ENCODE data around the gene ETS2. TPM values are rescaled to one million over a fixed set of nuclear protein-coding genes. Genes with fewer than 3 reads are reported as not detected.

Gene ETS2
- total and polyA plus RNA-seq, 2 of the 4 experiments (the other 2 are of a cell fraction), result 21.3 to 21.7 TPM

DNA sequence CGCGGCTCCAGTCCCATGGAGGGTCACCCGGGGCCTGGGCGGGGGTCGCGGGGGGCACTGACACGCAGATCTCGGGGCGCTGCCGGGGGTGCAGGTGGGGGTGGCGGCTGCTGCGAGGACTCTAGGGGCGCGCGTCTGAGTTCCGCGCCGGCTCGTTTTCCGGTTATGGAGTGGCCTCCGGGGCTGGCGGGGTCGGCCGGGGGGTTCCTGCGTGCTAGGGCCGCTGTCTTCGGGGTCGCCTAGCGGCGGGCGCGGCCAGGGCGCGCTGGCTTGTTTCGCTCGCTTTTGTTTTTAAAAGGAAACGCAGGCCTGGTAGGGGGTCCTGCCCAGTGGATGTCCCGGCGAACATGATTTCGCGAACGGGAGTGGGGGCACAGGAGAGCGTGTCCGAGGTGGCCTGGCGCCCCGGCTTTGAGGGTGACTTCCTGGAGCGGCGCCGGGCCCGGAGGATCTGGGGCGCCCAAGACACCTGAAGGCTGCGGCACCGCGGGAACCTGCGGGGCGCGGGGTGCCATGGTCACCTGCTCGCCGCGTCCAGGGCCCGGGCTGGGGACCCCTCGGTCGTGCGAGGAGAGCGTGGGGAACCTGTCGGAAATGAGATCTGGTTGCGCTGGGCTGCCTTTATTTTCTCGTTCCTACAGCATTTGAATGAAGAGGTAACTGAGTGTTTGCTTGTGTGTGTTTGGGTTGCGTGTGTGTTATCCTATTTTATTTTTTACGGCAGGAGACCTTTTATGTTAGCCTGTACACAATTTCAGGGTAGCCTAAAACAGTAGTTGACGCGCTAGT is 618 bp downstream of the ETS2 start:
- intact Hi-C loops (cut with micrococcal nuclease), result loop anchor here (2.0 to 10.0 kb wide), 4 partner anchors 106 to 320 kb away; no protein-coding TSS in a partner anchor
- ATAC-seq (ENCODE audit: low read depth), result peak; percentile 9
- Histone ChIP-seq H2BK120ac (ENCODE audit: low read depth, low read length) (peak overlapping the region; percentile 1; the same call in 1 of the 2 replicates), H3K9ac (ENCODE audit: low read depth, low read length) (peak overlapping the region; percentile 98), H2BK15ac (ENCODE audit: low read depth, low read length) (0 out of 3 replicates have a peak overlapping the region, but pooled peaks have one; percentile 1), H3K4ac (ENCODE audit: low read depth, low read length) (peak overlapping the region; percentile 42), H3K79me1 (ENCODE audit: low read depth in 1 of 2, low read length in 2 of 2) (peaks cover 0 to 46% of the 10 kb centered on the region in 2 experiments; a peak in 2 of 4 replicates), H3K23ac (ENCODE audit: low read depth, low read length) (peak overlapping the region; percentile 81), H2AFZ (replicated peaks; ENCODE audit: low read length, poor library complexity) (peak overlapping the region; percentile 19), H3K4me2 (ENCODE audit: low read depth, low read length) (peak overlapping the region; percentile 97; the same call in 1 of the 2 replicates), H2BK20ac (ENCODE audit: low read depth, low read length) (no peak overlapping the region), H2BK5ac (ENCODE audit: low read depth, low read length, poor library complexity, severe bottlenecking) (peak overlapping the region; percentile 28), H3K4me3 (ENCODE audit: insufficient read depth, low read depth, low read length) (peak overlapping the region; percentile 95), H2AK9ac (replicated peaks; ENCODE audit: low read depth, low read length, poor library complexity) (peak overlapping the region; percentile 13), H4K91ac (ENCODE audit: insufficient read depth, low read depth, low read length) (peak overlapping the region; percentile 59; the same call in 1 of the 2 replicates), H3K9me3 (ENCODE audit: control insufficient read depth, insufficient read depth, low read length) (no peaks in the 10 kb centered on the region), H3K27me3 (ENCODE audit: control insufficient read depth, insufficient read depth, low read length) (no peaks in the 10 kb centered on the region), H3K9me1 (ENCODE audit: insufficient read depth, low read length) (peaks cover 20% of the 10 kb centered on the region), H3K27ac (ENCODE audit: insufficient read depth, low read length) (peak overlapping the region; percentile 91), H4K5ac (ENCODE audit: low read depth, low read length) (peak overlapping the region; percentile 27; the same call in 1 of the 2 replicates), H2AK5ac (ENCODE audit: low read depth, low read length) (no peak overlapping the region), H3K36me3 (ENCODE audit: control insufficient read depth, insufficient read depth, low read length) (peaks cover 20% of the 10 kb centered on the region), H3K14ac (replicated peaks; ENCODE audit: low read depth, low read length) (peak overlapping the region; percentile 79), H4K8ac (ENCODE audit: low read depth in 2 of 2, low read length in 2 of 2) (peak overlapping the region; percentile 7 to 15; a peak in 1 of 4 replicates), H3K18ac (ENCODE audit: low read depth, low read length) (peak overlapping the region; percentile 88), H4K20me1 (ENCODE audit: insufficient read depth, low read length) (peaks cover 51% of the 10 kb centered on the region), H3K56ac (ENCODE audit: extremely low read depth, insufficient read depth, low read length) (peak overlapping the region; percentile 84), H3K4me1 (ENCODE audit: control insufficient read depth, insufficient read depth, low read length) (peaks cover 31% of the 10 kb centered on the region)
- BruUV-seq (replicated peaks), result no TSS peak
- no peak for DNase-seq
- ChIA-PET POLR2A (ENCODE audit: unreplicated experiment) (interaction anchor here (0.5 to 1.0 kb wide), 3 partner anchors 159 to 306 kb away, joined by 3 to 12 read pairs (median 12); no protein-coding TSS in a partner anchor), CTCF (interaction anchor here (0.5 to 1.2 kb wide), 3 partner anchors 26 to 246 kb away, joined by 3 to 6 read pairs (median 4); no protein-coding TSS in a partner anchor)
- TF ChIP-seq RAD21 (IDR thresholded peaks at IDR 0.05; ENCODE audit: low read length) (no peak), CHD1 (IDR thresholded peaks at IDR 0.05; ENCODE audit: low read depth, low read length) (no peak; the same call in 1 of the 2 replicates), MAZ (IDR thresholded peaks at IDR 0.05; ENCODE audit: borderline replicate concordance, low read depth, low read length) (no peak), MXI1 (IDR thresholded peaks at IDR 0.05; ENCODE audit: borderline replicate concordance, low read depth, low read length) (no peak)
- TF ChIP-seq, protein P1, sequence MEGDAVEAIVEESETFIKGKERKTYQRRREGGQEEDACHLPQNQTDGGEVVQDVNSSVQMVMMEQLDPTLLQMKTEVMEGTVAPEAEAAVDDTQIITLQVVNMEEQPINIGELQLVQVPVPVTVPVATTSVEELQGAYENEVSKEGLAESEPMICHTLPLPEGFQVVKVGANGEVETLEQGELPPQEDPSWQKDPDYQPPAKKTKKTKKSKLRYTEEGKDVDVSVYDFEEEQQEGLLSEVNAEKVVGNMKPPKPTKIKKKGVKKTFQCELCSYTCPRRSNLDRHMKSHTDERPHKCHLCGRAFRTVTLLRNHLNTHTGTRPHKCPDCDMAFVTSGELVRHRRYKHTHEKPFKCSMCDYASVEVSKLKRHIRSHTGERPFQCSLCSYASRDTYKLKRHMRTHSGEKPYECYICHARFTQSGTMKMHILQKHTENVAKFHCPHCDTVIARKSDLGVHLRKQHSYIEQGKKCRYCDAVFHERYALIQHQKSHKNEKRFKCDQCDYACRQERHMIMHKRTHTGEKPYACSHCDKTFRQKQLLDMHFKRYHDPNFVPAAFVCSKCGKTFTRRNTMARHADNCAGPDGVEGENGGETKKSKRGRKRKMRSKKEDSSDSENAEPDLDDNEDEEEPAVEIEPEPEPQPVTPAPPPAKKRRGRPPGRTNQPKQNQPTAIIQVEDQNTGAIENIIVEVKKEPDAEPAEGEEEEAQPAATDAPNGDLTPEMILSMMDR (conservative IDR thresholded peaks at IDR 0.05; ENCODE audit: low read depth, low read length), result peak; percentile 7; the same call in 1 of the 2 replicates
- in situ Hi-C loops (cut with MboI; ENCODE audit: low sequenced_read_pairs), result loop anchor here (5.0 to 10.0 kb wide), 2 partner anchors 52 to 321 kb away; no protein-coding TSS in a partner anchor
- WGBS, 2 experiments (ENCODE audit: extremely low coverage in 2 of 2, insufficient read length in 1 of 2), result 0% methylated on average over 21 of the region's 72 CpGs; no CpG with 5 or more reads in 1 of the 2 experiments
- dilution Hi-C loops (cut with HindIII; ENCODE audit: low sequenced_read_pairs, unreplicated experiment), result no loop called here

Data from IMR-90 (cell line).